Neural progenitor cell (in vitro differentiated cells): ENCODE results near the gene TMEM59.

Experiments
- EZH2 ChIP-seq: fragments of 200-600 bp; sonication (generic); IDR thresholded peaks from 2 replicates; pipeline ENCODE4 v1.6.1; 2017; ENCODE audit warnings: antibody characterized with exemption, mild to moderate bottlenecking, moderate library complexity
- EZH2phosphoT487 ChIP-seq: fragments of 200-600 bp; sonication (generic); IDR thresholded peaks from 2 replicates; pipeline ENCODE4 v1.6.1; 2017; ENCODE audit warnings: antibody characterized with exemption
- TF ChIP-seq, protein P1 (sequence below): fragments of 200-600 bp; sonication (generic); IDR thresholded peaks from 2 replicates; pipeline ENCODE4 v1.5.1; 2017; ENCODE audit warnings: antibody characterized with exemption, mild to moderate bottlenecking

DNA sequence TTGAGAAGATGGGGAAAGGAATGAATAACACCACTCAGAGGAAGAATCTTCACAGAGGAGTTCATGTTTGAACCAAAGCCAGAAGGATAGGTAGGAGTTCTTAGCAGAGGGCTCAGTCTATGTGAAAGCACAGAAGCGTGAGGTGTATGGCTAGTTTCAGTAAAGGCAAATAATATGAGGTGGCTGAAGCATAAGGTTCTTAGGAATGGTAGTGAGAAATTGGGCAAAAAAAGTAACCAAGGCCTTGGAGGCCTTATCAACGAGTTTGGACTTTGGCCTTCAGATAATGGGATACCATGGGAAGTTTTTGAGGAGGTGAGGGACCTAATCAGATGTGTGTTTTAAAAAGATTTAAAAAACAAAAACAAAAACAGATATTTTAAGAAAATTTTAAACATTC, 47.5 kb upstream of the TMEM59 start:
- TF ChIP-seq, protein P1, sequence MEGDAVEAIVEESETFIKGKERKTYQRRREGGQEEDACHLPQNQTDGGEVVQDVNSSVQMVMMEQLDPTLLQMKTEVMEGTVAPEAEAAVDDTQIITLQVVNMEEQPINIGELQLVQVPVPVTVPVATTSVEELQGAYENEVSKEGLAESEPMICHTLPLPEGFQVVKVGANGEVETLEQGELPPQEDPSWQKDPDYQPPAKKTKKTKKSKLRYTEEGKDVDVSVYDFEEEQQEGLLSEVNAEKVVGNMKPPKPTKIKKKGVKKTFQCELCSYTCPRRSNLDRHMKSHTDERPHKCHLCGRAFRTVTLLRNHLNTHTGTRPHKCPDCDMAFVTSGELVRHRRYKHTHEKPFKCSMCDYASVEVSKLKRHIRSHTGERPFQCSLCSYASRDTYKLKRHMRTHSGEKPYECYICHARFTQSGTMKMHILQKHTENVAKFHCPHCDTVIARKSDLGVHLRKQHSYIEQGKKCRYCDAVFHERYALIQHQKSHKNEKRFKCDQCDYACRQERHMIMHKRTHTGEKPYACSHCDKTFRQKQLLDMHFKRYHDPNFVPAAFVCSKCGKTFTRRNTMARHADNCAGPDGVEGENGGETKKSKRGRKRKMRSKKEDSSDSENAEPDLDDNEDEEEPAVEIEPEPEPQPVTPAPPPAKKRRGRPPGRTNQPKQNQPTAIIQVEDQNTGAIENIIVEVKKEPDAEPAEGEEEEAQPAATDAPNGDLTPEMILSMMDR: no peak
- TF ChIP-seq EZH2 (no peak), EZH2phosphoT487 (no peak)
